ENCODE results near the gene DPH2. TPM values are rescaled to one million over a fixed set of nuclear protein-coding genes. Genes with fewer than 3 reads are reported as not detected.

DPH2 gene
- total RNA-seq, 1 donor from 2014 or later, result 69.3 TPM

GRCh38 chr1:43934101-43934985 is 35.5 kb upstream of the DPH2 start:
- H3K36me3 ChIP-seq, result peaks cover 0 to 3% of the 10 kb centered on the region in 2 donors
- TF ChIP-seq, protein P1, sequence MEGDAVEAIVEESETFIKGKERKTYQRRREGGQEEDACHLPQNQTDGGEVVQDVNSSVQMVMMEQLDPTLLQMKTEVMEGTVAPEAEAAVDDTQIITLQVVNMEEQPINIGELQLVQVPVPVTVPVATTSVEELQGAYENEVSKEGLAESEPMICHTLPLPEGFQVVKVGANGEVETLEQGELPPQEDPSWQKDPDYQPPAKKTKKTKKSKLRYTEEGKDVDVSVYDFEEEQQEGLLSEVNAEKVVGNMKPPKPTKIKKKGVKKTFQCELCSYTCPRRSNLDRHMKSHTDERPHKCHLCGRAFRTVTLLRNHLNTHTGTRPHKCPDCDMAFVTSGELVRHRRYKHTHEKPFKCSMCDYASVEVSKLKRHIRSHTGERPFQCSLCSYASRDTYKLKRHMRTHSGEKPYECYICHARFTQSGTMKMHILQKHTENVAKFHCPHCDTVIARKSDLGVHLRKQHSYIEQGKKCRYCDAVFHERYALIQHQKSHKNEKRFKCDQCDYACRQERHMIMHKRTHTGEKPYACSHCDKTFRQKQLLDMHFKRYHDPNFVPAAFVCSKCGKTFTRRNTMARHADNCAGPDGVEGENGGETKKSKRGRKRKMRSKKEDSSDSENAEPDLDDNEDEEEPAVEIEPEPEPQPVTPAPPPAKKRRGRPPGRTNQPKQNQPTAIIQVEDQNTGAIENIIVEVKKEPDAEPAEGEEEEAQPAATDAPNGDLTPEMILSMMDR (IDR thresholded peaks at IDR 0.05), result peak; percentile 76 to 82 (median 79)
- peak in 1 of 2 donors; percentile 73 for DNase-seq (ENCODE audit: low spot score in 2 of 2)
- H3K4me3 ChIP-seq, result peak overlapping the region; percentile 55 to 62
- no peaks in the 10 kb centered on the region for H3K9me3 ChIP-seq
- peaks cover 8 to 19% of the 10 kb centered on the region in 2 donors for H3K4me1 ChIP-seq
- intact Hi-C loops (cut with DNase I), result loop anchor here (5.0 kb wide), 1 partner anchor 407 kb away; no protein-coding TSS in a partner anchor
- H3K27ac ChIP-seq, result no peak overlapping the region
- peaks cover 7% of the 10 kb centered on the region for H3K27me3 ChIP-seq

- Histone ChIP-seq H3K27me3 (peaks cover 7% of the 10 kb centered on the region), H3K9me3 (no peaks in the 10 kb centered on the region), H3K27ac (no peak overlapping the region), H3K4me3 (no peak overlapping the region), H3K36me3 (peaks cover 0 to 3% of the 10 kb centered on the region in 2 donors), H3K4me1 (peaks cover 8 to 19% of the 10 kb centered on the region in 2 donors)
- intact Hi-C loops (cut with DNase I), result loop anchor here (5.0 kb wide), 1 partner anchor 408 kb away; no protein-coding TSS in a partner anchor
- TF ChIP-seq, protein P1 (IDR thresholded peaks at IDR 0.05), result no peak
- DNase-seq (ENCODE audit: low spot score in 2 of 2), result no peak
Observed at GRCh38 chr1:43934986-43935324, 34.9 kb upstream of the DPH2 start.

- TF ChIP-seq, protein P1 (IDR thresholded peaks at IDR 0.05), result no peak
- DNase-seq (ENCODE audit: low spot score in 2 of 2), result no peak
- peaks cover 7% of the 10 kb centered on the region for H3K27me3 ChIP-seq
Observed at GRCh38 chr1:43935711-43936427, 33.9 kb upstream of the DPH2 start.

DNA sequence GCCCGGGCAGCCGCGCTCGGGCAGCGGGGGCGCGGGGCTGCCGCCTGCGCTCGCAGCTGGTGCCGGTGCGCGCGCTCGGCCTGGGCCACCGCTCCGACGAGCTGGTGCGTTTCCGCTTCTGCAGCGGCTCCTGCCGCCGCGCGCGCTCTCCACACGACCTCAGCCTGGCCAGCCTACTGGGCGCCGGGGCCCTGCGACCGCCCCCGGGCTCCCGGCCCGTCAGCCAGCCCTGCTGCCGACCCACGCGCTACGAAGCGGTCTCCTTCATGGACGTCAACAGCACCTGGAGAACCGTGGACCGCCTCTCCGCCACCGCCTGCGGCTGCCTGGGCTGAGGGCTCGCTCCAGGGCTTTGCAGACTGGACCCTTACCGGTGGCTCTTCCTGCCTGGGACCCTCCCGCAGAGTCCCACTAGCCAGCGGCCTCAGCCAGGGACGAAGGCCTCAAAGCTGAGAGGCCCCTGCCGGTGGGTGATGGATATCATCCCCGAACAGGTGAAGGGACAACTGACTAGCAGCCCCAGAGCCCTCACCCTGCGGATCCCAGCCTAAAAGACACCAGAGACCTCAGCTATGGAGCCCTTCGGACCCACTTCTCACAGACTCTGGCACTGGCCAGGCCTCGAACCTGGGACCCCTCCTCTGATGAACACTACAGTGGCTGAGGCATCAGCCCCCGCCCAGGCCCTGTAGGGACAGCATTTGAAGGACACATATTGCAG is 33.2 kb upstream of the DPH2 start:
- Histone ChIP-seq H3K4me3 (peak overlapping the region; percentile 44 to 60), H3K27ac (no peak overlapping the region), H3K9me3 (no peaks in the 10 kb centered on the region), H3K36me3 (no peaks in the 10 kb centered on the region), H3K27me3 (peaks cover 7% of the 10 kb centered on the region), H3K4me1 (peaks cover 8 to 19% of the 10 kb centered on the region in 2 donors)
- DNase-seq (ENCODE audit: low spot score in 2 of 2), result no peak
- TF ChIP-seq, protein P1 (IDR thresholded peaks at IDR 0.05), result no peak
- intact Hi-C loops (cut with DNase I), result no loop called here

More at GRCh38 chr1:43935711-43936427, 33.9 kb upstream of the DPH2 start:
- H3K9me3 ChIP-seq, result no peaks in the 10 kb centered on the region
- H3K4me3 ChIP-seq, result peak overlapping the region; percentile 44 to 60
- H3K27ac ChIP-seq, result no peak overlapping the region
- H3K36me3 ChIP-seq, result no peaks in the 10 kb centered on the region
- intact Hi-C loops (cut with DNase I), result no loop called here
- peaks cover 8 to 19% of the 10 kb centered on the region in 2 donors for H3K4me1 ChIP-seq

GRCh38 chr1:43937179-43937865 is 32.5 kb upstream of the DPH2 start:
- Histone ChIP-seq H3K4me3 (no peak overlapping the region), H3K36me3 (no peaks in the 10 kb centered on the region), H3K27ac (no peak overlapping the region), H3K9me3 (no peaks in the 10 kb centered on the region), H3K27me3 (peaks cover 7% of the 10 kb centered on the region), H3K4me1 (peaks cover 8 to 19% of the 10 kb centered on the region in 2 donors)
- DNase-seq (ENCODE audit: low spot score in 2 of 2), result no peak
- intact Hi-C loops (cut with DNase I), result no loop called here
- TF ChIP-seq, protein P1 (IDR thresholded peaks at IDR 0.05), result no peak

All from ascending aorta (tissue), 2 donors.